HG02885 (cell line): ENCODE results near the gene RARA.

Experiments
- ATAC-seq: cut with Tn5 transposase; IDR thresholded peaks from one replicate; pipeline ENCODE4 v1.9.1; 2021; ENCODE audit warnings: mild to moderate bottlenecking; ENCODE audit not compliant: unreplicated experiment, poor library complexity

Gene RARA

GRCh38 chr17:40325156-40326013 is 16.4 kb downstream of the RARA start:
- no peak for ATAC-seq

- ATAC-seq, result no peak
Measured at GRCh38 chr17:40326014-40326831, 17.2 kb downstream of the RARA start.

- no peak for ATAC-seq
Measured at GRCh38 chr17:40326832-40327199, 17.8 kb downstream of the RARA start.

- ATAC-seq, result no peak
Measured at GRCh38 chr17:40327244-40327729, 18.3 kb downstream of the RARA start.

- no peak for ATAC-seq
Measured at GRCh38 chr17:40327735-40328385, 18.9 kb downstream of the RARA start.

GRCh38 chr17:40328386-40328766 is 19.4 kb downstream of the RARA start:
- ATAC-seq, result no peak

- ATAC-seq, result no peak
Measured at GRCh38 chr17:40329839-40330794, 21.1 kb downstream of the RARA start.

- ATAC-seq, result no peak
Measured at GRCh38 chr17:40330850-40331470, 22.0 kb downstream of the RARA start.

GRCh38 chr17:40331743-40332641 is 23.0 kb downstream of the RARA start:
- ATAC-seq, result no peak

- no peak for ATAC-seq
Measured at GRCh38 chr17:40333781-40334448, 24.9 kb downstream of the RARA start.

- no peak for ATAC-seq
Measured at GRCh38 chr17:40335620-40336019, 26.6 kb downstream of the RARA start.

GRCh38 chr17:40337351-40337750 is 28.4 kb downstream of the RARA start:
- ATAC-seq, result no peak

GRCh38 chr17:40338058-40338457 is 29.1 kb downstream of the RARA start:
- ATAC-seq, result no peak

GRCh38 chr17:40338941-40339649 is 30.1 kb downstream of the RARA start:
- no peak for ATAC-seq

GRCh38 chr17:40340327-40340726 is 31.3 kb downstream of the RARA start:
- ATAC-seq, result no peak

GRCh38 chr17:40340880-40341807 is 32.2 kb downstream of the RARA start:
- ATAC-seq, result peak; percentile 71
